NCI-H2171 treated with DMSO at 0.1 percent for 48 hours (cell line): ENCODE measurements around the gene STX7.

ENCODE experiments used
- DNase-seq: peaks from one replicate; lab custom pipeline; 2025; lab: John Stamatoyannopoulos, UW

STX7 gene

DNA sequence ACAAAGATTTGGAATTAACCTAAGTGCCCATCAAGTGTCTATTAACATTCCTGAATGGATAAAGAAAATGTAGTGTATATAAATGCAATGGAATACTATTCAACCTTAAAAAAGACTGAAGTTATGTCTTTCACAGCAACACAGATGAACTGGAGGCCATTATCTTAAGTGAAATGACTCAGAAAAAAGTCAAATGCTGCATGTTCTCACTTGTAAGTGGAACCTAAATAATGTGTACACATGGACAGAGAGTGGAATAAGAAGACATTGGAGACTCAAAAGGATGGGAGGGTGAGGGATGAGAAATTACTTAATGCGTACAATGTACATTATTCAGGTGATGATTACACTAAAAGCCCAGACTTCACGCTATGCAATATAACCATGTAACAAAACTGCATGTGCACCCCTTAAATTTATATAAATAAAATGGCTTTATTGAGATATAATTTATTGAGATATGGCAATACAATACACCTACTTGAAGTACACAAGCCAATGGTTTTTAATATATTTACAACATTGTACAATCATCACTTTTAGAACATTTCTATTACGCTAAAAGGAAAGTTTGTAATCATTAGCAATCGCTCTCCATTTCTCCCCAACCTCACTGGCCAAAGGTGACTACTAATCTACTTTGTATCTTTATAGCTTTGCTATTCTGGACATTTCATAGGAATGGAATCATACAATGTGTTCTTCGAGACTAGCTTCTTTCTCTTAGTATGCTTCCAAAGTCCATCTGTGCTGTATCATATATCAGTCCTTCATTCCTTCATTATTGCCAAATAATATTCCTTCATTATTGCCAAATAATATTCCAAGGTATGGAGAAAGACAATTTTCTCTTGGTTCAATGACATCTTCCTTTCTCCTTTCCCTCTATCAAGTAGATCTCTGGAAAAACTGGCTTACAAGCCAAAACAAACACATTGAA, 5.8 kb downstream of the STX7 start:
- DNase-seq: no peak

DNA sequence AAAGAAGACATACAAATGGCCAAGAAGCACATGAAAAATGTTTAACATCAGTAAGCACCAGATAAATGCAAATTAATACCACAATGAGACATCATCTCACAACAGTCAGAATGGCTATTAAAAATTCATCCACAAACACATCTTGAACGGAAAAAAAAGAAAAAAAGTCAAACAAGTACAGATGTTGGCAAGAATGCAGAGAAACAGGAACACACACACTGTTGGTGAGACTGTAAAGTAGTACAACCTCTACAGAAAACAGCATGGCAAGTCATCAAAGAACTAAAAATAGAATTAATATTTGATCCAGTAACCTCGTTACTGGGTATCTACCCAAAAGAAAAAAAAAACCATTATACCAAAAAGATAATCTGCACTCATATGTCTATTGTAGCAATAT, 6.5 kb downstream of the STX7 start:
- DNase-seq: no peak

DNA sequence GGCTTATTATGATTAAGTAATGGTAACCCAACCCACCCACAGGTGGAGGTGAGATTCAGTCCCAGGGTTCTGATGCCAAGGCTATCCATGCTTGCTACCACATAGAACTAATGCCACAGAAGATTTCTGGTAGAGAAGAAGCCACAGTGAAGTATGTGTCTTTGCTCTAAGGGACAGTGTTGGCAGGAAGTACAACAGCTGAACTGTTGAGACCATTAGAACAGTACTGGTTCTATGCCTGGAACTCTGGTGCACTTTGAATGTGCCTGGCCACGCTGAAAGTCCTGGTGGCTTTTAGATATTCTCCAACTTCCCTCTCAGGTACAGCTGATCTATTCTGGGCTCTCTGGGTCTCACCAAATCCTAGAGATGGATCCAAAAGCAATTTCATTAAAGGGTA, 7.8 kb downstream of the STX7 start:
- no peak for DNase-seq

DNA sequence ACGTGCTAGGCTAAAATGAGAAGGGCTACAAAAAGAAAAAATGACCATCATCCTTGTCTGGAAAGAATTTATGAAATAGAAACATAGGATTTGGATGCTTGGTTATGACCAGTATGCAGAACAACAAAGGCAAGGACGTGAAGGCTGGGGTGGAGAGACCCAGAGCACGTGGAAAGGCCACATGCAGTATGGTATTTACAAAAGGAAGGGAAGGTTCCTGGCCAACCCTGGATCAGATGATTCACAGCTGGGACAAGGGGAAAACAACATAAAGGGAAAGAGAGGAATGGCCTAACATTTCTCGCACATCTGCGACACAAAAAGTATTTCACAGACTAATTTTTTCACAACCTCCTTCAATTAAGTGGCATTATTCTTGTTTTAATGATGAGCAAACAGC, 8.2 kb downstream of the STX7 start:
- DNase-seq: no peak

DNA sequence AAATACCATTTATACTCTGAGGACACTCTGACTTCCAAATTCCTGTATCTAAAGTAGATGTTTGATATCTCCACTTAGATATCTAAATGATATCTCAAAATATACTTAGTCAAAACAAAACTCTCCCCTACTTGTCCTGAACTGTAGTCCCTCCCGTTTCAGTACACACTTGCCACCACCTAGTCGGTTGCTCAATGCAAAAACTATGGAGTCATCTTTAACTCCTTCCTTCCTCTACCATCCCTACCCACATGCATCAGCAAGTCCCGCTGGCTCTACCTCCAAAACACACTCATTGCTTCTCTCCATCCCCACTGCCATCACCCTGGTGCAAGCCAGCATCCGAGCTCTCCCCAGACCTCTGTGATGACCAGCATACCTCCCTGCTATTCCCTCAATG, 13.2 kb downstream of the STX7 start:
- DNase-seq: no peak

DNA sequence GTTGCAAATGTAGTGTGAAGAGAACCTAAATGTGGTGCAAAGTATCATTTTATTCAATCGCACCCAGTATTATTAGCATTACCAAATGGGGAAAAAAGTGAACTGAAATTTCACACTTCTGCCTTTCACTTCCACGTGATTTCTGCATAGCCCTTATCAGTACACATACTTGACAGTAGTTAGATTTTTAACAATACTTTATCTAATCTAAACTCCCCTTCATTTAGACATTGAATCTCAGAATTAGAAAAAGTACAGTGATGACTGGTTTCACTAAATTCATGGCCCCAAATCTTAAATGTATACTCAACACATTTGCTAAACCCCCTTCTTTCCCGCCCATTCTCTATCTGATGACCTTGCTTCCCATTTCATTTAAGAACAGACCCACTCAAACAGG, 14.3 kb downstream of the STX7 start:
- DNase-seq: no peak

DNA sequence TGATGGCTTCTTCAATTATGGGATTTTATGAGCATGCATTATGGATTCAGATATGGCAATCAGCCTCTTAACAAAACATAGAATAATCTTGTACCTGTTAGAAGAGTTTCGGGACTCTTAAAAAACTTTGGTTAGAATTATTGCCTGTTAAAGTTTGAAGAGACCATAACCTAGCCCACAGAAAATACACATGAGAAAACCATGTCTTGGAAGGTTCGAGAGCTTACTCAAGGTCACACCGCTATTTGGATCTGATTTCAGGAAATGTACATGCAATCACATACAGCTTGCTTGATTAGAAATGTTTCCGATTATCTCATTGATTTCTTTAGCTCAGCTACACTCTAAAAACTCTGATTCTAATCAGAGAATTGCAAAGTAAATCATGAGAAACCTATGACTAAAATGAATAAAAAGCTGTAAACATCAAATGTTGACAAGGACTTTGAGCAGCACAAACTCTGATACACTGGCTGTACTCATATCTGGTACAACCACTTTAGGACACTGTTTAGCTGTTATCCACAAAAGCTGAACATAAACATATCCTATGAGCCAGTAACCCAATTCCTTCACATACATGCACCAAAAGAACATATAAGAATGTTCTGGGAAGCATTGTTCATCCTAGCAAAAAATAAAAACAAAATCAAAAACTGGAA, 16.3 kb downstream of the STX7 start:
- DNase-seq: no peak

DNA sequence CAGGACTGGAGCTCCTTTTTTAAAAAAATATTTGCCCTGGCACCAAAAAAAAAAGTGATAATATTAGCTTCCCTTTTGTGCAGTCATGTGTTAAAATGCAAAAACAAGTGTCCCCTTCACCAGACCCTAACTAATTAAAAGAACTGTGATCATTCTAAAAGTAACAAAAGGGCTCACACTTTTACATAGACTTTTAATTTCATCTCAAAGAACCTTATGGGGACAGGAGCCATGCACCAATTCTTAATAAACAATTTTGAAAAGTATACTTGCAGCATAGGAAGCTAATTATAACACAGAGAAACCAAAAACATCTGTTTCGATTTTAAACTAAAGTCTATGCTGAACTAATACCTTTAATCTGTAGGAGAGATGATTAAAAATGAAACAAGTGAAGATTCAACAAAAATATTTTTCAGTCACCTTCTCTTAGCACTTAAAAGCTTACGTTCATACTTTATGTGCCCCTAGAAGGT, 17.3 kb downstream of the STX7 start:
- no peak for DNase-seq

DNA sequence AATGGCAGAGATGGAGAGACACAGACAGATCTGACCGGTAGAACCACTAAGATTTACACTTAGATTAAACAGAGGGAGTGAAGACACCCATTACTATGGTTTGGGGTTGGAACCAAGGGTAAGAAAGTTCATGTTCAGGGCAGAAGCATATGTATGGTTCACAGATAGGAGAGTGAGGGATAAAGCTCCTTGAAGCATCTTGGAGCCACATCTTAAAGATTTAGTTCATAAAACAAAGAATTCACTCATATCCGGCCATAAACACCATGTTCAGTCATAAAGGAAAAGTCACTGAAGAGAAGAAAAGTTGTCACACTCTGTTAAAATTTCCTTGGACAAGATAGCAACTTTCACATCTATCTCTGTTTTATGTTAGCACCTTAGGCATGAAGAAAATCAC, 18.0 kb downstream of the STX7 start:
- no peak for DNase-seq

DNA sequence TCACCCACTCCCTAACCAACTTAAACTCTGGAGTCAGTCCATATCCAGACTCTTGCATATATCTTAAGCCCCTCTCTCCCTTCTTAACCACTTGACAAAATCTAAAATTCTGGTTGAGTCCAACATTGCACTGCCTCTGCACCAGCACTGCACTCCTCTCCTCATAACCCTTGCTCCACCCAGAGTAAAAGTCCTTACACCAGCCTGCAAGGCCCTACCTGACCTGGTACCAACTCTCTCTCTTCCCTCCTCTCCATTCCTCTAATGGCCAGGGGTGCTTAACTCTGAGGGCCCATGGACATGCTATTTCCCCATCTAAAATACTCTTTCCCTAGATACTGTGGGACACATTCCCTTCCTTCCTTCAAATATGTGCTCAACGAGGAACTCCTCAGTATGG, 21.0 kb downstream of the STX7 start:
- DNase-seq: no peak

DNA sequence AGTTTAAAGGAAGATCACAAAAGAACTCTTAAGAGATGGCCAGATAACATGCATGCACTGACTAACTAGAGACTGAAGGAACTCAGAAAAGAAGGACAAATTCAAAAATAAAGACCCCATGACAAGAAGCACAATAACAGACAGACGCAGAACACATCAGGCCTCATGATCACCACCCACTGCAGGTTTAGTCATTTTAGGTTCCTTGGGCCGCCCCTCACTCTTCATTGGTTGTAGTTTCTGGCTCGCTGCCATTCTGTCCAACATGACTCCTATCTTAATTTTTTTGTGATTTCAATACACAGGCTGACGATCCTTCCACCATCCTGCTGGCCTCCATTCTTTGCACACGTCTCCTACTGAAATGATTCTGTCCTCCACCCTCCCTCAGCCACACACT, 21.6 kb downstream of the STX7 start:
- no peak for DNase-seq

DNA sequence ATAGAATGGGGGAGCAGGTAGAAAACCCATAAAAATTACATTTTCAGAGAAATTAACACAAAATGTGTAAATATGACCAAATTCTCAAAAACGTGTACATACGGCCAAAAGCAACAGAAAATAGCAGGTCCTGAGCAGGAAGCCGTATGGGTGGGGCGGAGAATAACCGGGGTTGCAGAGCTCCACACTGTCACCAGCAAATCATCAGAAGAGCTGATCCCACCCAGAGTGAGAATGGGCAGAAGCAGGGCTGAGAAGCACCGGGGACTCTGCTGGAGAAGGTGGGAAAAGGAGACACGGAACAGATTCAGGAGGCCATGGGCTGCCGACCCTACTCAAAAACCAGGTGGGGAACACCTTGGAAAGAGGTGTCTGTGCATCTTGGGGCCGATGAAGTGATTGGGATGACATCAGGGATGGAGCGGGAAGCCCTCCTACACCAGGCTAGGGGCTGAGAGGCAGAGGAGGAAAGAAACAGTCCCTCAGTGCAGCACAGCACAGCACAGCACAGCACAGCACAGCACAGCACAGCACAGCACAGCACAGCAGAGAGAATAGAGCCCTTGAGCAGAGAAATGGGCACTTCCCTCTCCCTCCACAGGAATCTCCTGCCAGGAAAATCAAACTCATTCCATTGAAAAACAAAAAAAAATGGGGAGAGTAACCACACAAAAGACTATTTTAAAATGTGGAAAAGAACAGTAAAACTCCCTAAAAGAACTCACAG, 22.3 kb downstream of the STX7 start:
- DNase-seq: no peak

DNA sequence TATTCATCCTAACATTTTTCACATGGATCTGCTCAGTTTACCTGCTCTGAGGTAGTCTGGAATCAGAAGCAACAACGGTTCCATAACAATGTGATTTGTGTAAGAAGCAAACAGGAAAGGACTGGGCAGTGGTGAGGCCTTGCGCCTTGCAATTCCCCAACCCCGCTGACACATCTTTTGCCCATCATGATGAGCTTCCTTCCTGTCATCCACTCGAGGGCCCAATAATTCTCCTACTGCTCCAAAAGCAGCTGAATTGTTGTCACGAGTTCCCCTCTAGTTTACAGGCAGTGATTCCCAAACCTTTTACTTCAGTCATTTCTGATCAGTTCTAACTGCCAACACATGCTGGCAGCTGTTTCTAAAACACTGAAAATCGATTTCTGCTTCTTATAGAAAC, 22.9 kb downstream of the STX7 start:
- no peak for DNase-seq

DNA sequence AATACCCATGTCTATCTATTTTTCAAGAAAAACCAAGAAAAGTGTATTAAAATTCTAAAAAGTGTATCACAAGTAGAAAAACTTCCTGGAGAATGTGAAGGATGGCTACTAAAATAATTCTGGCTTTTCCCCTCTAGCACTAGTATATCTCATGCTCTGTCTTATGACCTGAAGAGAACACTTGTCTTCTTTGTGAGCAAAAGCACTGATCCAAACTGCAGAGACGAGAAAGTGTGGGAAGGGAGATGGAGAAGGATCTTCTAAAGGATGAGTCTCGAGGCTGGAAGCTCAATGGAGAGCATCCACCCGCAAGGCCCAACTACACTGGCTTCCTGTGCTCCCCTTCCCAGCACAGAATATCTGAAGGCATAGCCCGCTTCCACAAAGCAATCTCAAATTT, 23.5 kb downstream of the STX7 start:
- DNase-seq: no peak

DNA sequence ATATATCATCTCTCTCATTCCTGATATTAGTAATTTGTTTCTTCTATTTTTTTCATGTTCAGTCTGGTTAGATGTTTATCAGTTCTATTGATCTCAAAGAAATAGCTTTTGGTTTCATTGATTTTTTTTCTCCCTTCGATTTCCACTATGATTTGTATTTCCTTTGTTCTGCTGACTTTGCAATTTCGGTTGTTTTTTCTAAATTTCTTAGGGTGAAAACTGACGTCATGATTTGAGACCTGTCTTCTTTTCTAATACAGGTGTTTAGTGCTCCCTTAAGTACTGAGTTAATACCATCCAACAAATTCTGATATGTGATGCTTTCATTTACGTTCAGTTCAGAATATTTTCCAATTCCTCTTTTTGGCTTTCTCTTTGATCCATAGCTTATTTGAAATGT, 25.2 kb downstream of the STX7 start:
- no peak for DNase-seq

DNA sequence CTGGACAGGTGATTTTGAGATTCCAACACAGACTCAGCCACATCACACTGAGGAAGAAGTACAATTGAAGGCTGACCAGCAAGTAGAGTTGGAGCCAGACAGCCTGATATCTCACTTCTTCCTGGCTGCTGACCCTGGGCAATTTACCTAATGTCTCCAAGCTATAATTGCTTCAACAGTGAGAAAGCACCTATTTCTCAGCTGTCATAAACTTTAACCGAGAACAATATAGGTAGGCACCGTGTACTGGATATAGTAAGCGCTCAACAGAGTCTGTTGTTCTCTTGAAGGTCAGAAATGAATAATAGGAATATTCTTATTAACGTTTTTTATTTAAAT, 28.3 kb downstream of the STX7 start:
- DNase-seq: no peak

DNA sequence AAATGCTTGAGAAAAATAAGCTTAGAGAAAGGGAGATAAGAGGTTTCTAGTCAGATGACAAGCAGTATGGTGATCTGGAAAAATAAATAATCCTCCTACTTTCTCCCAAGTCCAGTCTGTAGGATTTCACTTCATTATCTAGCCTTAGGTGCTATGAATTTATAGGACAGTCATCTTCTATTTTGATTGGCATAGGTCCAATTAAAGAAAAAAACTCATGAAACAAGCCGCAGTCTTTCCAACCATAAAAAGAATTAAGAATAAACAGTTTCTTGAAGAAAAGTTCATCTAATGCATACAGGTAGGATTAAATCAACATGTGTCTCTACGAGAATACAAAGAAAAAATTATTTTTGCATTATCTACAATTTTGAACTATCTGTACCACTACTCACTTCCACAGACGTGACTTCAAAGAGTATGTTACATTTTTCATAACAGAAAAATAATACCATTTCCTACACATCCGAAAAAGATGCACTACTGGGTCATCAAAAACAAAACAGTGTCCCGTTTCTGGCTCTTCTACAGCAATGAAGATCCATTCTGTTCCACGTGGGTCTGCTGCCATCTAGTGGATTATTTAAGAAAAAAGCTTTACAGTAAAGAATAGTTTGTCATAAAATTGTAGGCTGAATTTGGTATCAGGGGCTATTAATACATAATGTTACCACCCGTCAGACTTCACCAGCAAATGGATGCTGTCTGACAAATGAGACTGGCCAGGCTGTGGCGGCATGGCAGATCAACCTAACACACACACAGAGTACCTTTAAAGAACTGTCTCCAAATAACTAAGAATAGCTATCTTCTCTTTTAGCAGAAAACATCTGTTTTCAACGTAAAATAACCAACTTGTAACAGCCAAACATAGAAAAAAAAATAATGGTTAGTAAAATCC, 28.9 kb downstream of the STX7 start:
- peak; percentile 65 for DNase-seq

DNA sequence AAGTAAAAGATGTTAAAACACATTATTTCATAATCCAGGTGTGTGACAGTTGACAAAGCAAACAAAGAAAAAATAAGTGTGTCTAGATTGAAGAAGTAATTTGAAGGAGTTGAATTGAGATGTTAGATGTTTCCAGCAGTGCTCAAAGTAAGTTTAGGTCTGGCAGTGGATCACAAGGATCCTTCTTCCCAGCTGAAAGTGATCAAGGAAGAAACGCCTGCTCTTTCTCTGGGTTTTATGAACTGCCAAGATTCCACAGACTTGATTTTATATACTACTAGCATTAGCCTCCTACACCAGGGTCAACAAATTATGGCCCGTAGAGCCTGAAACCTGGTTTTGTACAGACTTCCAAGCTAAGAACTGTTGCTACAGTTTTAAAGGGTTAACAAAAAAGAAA, 30.3 kb downstream of the STX7 start:
- DNase-seq: no peak

DNA sequence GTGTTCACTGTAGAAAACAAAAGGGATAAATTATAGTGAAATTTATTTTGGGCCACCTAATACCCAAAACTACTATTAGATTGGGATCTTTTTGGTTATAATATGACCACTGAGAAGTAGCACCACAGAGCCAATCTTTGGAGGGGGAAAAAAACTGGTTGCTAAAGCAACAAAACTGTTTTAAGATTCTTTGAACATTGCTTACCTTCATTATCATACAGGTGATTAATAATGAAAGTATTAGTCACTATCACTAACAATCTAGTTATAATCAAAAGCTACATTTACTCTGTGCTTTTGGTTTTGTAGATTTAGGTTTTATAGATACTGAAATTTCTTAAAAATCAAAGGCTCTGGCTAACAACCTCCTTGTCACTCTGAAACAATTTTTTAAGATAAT, 31.7 kb downstream of the STX7 start:
- DNase-seq: no peak

DNA sequence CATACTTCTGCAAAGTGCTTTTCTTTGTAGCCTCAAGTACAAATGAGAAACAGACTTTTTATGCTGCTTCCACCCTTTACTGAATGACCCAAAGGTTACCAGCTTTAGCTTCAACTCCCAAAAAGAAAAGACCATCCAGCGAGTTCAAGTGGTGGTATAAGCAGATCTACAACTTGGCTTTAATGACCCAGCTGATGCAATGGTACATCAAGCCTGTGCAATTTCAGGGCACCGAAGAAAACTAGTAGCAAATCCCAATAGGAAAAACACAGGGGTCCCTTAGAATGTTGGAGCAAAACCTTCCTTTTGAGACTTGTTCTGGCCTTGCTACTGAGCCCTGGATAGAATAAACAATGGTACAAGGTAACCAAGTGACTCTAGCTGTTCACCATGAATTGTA, 33.8 kb downstream of the STX7 start:
- no peak for DNase-seq

DNA sequence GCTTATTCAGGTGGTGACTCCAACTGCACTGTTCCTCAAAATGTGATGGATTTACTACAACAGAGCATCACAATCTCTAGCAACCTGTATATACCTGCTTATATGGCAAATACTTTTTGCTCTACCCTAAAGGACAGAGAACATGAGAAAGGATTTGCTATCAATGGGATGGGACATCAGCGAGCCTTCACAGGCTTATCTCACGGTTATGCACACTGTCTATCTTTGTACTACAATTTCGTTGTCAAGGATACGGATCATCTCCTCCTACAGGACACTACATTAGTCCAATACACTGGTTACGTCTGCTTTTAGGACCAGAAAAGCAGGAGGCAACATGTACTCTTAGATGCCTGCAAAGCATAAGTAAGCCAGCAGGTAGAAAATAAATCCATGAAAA, 34.2 kb downstream of the STX7 start:
- DNase-seq: no peak

DNA sequence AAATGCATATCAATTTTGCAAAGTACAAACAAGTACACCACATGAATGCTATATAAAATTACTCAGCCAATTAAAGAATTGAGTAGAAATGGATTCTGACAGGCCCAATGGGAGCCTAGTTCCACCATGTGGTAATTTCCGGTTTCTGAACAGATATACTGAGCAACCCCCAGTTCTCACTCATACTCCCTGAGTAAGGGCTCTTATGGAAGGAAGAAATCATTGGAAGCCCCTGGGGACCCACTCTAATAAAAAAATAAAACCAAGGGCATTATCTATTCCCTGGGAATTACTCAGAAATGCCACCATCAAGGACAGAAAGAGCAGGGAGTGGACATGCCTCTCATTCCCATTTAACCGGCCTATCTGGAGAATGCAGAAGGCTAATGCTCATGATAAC, 34.6 kb downstream of the STX7 start:
- DNase-seq: no peak
